GM12878 (cell line): Measurements from ENCODE around the gene OLA1. TPM values are rescaled to one million over a fixed set of nuclear protein-coding genes. Genes with fewer than 3 reads are reported as not detected.

Source experiments
- ATAC-seq: fragments of 200-7000 bp; cut with Tn5 transposase; 3 replicates; pipeline ENCODE4 v1.9.1; 2020; ENCODE audit warnings: mild to moderate bottlenecking, moderate library complexity
- BruUV-seq: library from RNA; stranded (reverse); fragments of 400-500 nt; replicated peaks from 2 replicates; lab custom pipeline; 2021; lab: Mats Ljungman, UMichigan
- CTCF ChIA-PET: fragments of 300-600 bp; sonication (Branson Sonifier 250); formaldehyde crosslinking; extraction: SDS; loops from one replicate; lab custom pipeline; 2021; ENCODE audit warnings: inconsistent platforms; lab: Yijun Ruan, JAX
- POLR2A ChIA-PET: fragments of 350-600 bp; formaldehyde crosslinking; extraction: SDS; loops from one replicate; lab custom pipeline; 2021; ENCODE audit warnings: inconsistent platforms; lab: Charles Lee
- RAD21 ChIA-PET: fragments of 300-600 bp; sonication (Branson Sonifier 250); formaldehyde crosslinking; loops from one replicate; lab custom pipeline; 2023; ENCODE audit warnings: antibody characterized with exemption; ENCODE audit not compliant: unreplicated experiment; lab: Charles Lee
- SMC1A ChIA-PET: fragments of 300-600 bp; sonication (Branson Sonifier 250); formaldehyde crosslinking; loops from one replicate; lab custom pipeline; 2023; ENCODE audit not compliant: unreplicated experiment, uncharacterized antibody; lab: Charles Lee
- DNase-seq: peaks from one replicate; pipeline ENCODE4 v3.0.0-alpha.2; 2011; ENCODE audit warnings: low read depth, low spot score
- FAIRE-seq: peaks from 3 replicates; lab custom pipeline; 2011; peaks lifted over from hg19 to GRCh38; lab: Jason Lieb, UNC
- H2AFZ ChIP-seq: 2 replicates; pipeline ENCODE4 v1.6.0; 2011; ENCODE audit warnings: low read depth, low read length, control low read depth; ENCODE audit not compliant: control insufficient read depth
- H3K27ac ChIP-seq: 2 replicates; pipeline ENCODE4 v1.5.1; 2011; ENCODE audit warnings: control low read depth; ENCODE audit not compliant: control insufficient read depth, insufficient read depth
- H3K27me3 ChIP-seq, 2 experiments: replicated peaks in 1 of 2; 2 replicates each; pipeline versions ENCODE4 v1.6.0 to v1.6.1; 2011; ENCODE audit warnings: low read length in 1 of 2; ENCODE audit not compliant: control insufficient read depth in 2 of 2, insufficient read depth in 2 of 2
- H3K36me3 ChIP-seq, 2 experiments: 2 replicates each; pipeline ENCODE4 v1.5.1; 2011; ENCODE audit warnings: low read length in 1 of 2; ENCODE audit not compliant: control insufficient read depth in 2 of 2, insufficient read depth in 2 of 2
- H3K4me1 ChIP-seq: 2 replicates; pipeline ENCODE4 v1.6.1; 2011; ENCODE audit warnings: mild to moderate bottlenecking, low read length, moderate library complexity, mixed read lengths; ENCODE audit not compliant: control insufficient read depth, insufficient read depth
- H3K4me2 ChIP-seq: 2 replicates; pipeline ENCODE4 v1.6.0; 2011; ENCODE audit warnings: control low read depth; ENCODE audit not compliant: control insufficient read depth, insufficient read depth
- H3K4me3 ChIP-seq: fragments of 200-600 bp; sonication (generic); 2 replicates; pipeline ENCODE4 v1.5.1; 2016
- H3K79me2 ChIP-seq: 2 replicates; pipeline ENCODE4 v1.6.0; 2011; ENCODE audit warnings: low read length; ENCODE audit not compliant: control insufficient read depth, insufficient read depth
- H3K9ac ChIP-seq: 2 replicates; pipeline ENCODE4 v1.8.0; 2011; ENCODE audit warnings: low read length, control low read depth, mixed read lengths; ENCODE audit not compliant: control insufficient read depth, insufficient read depth
- H3K9me3 ChIP-seq: replicated peaks from 3 replicates; pipeline ENCODE4 v1.5.1; 2011; ENCODE audit warnings: mild to moderate bottlenecking, low read length; ENCODE audit not compliant: control insufficient read depth, insufficient read depth
- H4K20me1 ChIP-seq: 2 replicates; pipeline ENCODE4 v1.6.0; 2011; ENCODE audit not compliant: control insufficient read depth, insufficient read depth
- CHD4 ChIP-seq: fragments of 200-600 bp; sonication (generic); IDR thresholded peaks from 2 replicates; pipeline ENCODE4 v1.6.1; 2016; ENCODE audit warnings: mild to moderate bottlenecking
- DPF2 ChIP-seq: fragments of 450-650 bp; IDR thresholded peaks from 2 replicates; pipeline ENCODE4 v1.6.1; 2017; ENCODE audit warnings: mild to moderate bottlenecking
- EP300 ChIP-seq, 2 experiments: fragments of 150-350 bp in 1 of 2; IDR thresholded peaks; 2 replicates each; pipeline ENCODE4 v1.6.1; 2011 to 2012; ENCODE audit warnings: low read depth in 2 of 2, low read length in 2 of 2, borderline replicate concordance in 1 of 2, improper control_type of control experiment in 1 of 2, inconsistent platforms in 1 of 2; ENCODE audit not compliant: control insufficient read depth in 1 of 2
- EZH2 ChIP-seq: IDR thresholded peaks from 2 replicates; pipeline ENCODE4 v1.6.1; 2012; ENCODE audit warnings: low read depth, mild to moderate bottlenecking, control low read depth, inconsistent platforms, low read length, borderline replicate concordance; ENCODE audit not compliant: control insufficient read depth
- NBN ChIP-seq: fragments of 450-650 bp; IDR thresholded peaks from 2 replicates; pipeline ENCODE4 v1.6.1; 2016
- SMC3 ChIP-seq: IDR thresholded peaks from 2 replicates; pipeline ENCODE4 v1.6.1; 2011; ENCODE audit warnings: low read length, improper control_type of control experiment, borderline replicate concordance
- TBL1XR1 ChIP-seq: IDR thresholded peaks from 2 replicates; pipeline ENCODE4 v1.6.1; 2012; ENCODE audit warnings: low read depth, low read length, improper control_type of control experiment
- ZZZ3 ChIP-seq: IDR thresholded peaks from 2 replicates; pipeline ENCODE4 v1.6.1; 2011; ENCODE audit warnings: low read depth; ENCODE audit not compliant: control insufficient read depth, insufficient read length
- WGBS: methylation state at CpG from one replicate; pipeline ENCODE4 v1.1.6; 2016; ENCODE audit warnings: low lambda C conversion rate; ENCODE audit not compliant: insufficient replicate concordance, insufficient coverage; ENCODE audit errors: missing lambda C conversion rate; 5-methylcytosine and 5-hydroxymethylcytosine counted together
- in situ Hi-C: fragments of 300-500 bp; cut with MboI; formaldehyde crosslinking; loops from 9 replicates; pipeline ENCODE4 v1.14.3; 2018; ENCODE audit warnings: mixed read lengths
- intact Hi-C: fragments of 100-400 bp; cut with micrococcal nuclease; formaldehyde crosslinking; loops from one replicate; pipeline ENCODE4 v1.14.2; 2022; ENCODE audit not compliant: unreplicated experiment
- polyA plus RNA-seq, 11 experiments: library from polyadenylated mRNA; depleted of rRNA in 4 of 11; unstranded in 6 of 11; stranded (reverse) in 5 of 11; fragments of >200 nt; fragmentation: Nextera tagmentation in 4 of 11; fragmentation: Illumina TruSeq in 1 of 11; extraction: Ambion mirVana in 4 of 11; extraction: Trizol in 1 of 11; gene quantifications; 1 replicate in 1 of 11; 2 replicates in 10 of 11; pipeline versions ENCODE4 v1.2.1 to v1.2.3, GENCODE V29; 2011 to 2016; ENCODE audit warnings: inconsistent platforms in 2 of 11, missing spikeins in 2 of 11, low read depth in 1 of 11
- total RNA-seq, 4 experiments: library from RNA; depleted of rRNA in 3 of 4; stranded (reverse); fragments of >200 nt in 3 of 4; fragmentation: Illumina TruSeq in 1 of 4; extraction: Trizol in 1 of 4; gene quantifications; 2 replicates each; pipeline versions ENCODE4 v1.2.1 to v1.2.3, GENCODE V29; 2013 to 2021
- TF ChIP-seq, protein P1 (sequence below): IDR thresholded peaks from 2 replicates; pipeline ENCODE4 v1.6.1; 2012; ENCODE audit warnings: low read length, inconsistent platforms

OLA1 gene
- total and polyA plus RNA-seq, 10 of the 15 experiments (the other 5 are each of a cell fraction or from before 2014, with no cell fraction given), result 107 to 238 (median 142) TPM

DNA sequence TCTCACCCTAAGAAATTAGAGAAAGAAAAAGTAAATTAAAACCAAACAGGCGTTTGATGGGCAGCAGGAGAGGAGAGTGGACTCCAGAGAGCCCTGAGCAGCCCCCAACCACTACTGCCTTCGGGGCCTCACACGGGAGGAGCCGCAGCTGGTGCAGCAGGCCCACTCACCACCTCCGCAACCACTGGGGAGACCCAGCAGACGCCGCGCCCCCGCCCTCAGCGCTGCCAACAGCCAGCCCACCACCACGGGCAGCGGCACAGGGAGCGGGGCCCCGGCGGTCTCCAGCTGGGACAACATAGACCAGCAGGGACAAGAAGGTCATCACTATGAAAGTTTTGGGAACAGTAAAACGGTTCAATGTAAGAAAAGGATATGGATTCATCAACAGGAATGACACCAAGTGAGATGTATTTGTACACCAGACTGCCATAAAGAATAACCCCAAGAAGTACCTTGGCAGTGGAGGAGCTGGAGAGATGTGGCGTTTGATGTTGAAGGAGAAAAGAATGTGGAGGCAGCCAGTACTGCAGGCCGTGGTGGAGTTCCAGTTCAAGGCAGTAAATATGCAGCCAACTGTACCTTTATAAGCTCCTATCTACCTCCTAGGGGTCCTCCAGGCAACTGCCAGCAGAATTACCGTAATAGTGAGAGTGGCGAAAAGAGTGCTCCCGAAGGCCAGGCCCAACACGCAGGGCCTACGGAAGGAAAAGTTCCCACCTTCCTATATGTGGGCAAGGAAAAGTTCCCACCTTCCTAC is 76.5 kb downstream of the OLA1 start:
- ChIA-PET CTCF (interaction anchor here (1.3 kb wide), 1 partner anchor 169 kb away, joined by 3 read pairs; no protein-coding TSS in a partner anchor), SMC1A (no interaction called here)
- in situ Hi-C loops, result no loop called here

More for the DNA sequence above, 76.5 kb downstream of the OLA1 start:
- H3K27ac ChIP-seq, result no peak overlapping the region
- DNase-seq, result no peak
- intact Hi-C loops, result no loop called here
- no peak overlapping the region for H3K4me2 ChIP-seq
- RAD21 ChIA-PET, result no interaction called here
- no peaks in the 10 kb centered on the region for H4K20me1 ChIP-seq
- no peak for FAIRE-seq
- H3K4me3 ChIP-seq, result no peak overlapping the region
- no peak for TF ChIP-seq TBL1XR1
- TF ChIP-seq ZZZ3, result no peak
- no peak for TF ChIP-seq NBN
- no peak for TF ChIP-seq SMC3
- no peak for TF ChIP-seq EZH2
- TF ChIP-seq, protein P1, sequence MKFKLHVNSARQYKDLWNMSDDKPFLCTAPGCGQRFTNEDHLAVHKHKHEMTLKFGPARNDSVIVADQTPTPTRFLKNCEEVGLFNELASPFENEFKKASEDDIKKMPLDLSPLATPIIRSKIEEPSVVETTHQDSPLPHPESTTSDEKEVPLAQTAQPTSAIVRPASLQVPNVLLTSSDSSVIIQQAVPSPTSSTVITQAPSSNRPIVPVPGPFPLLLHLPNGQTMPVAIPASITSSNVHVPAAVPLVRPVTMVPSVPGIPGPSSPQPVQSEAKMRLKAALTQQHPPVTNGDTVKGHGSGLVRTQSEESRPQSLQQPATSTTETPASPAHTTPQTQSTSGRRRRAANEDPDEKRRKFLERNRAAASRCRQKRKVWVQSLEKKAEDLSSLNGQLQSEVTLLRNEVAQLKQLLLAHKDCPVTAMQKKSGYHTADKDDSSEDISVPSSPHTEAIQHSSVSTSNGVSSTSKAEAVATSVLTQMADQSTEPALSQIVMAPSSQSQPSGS, result no peak
- TF ChIP-seq EP300 (IDR thresholded peaks at IDR 0.05; ENCODE audit: borderline replicate concordance in 1 of 2, control insufficient read depth in 1 of 2, low read depth in 2 of 2, low read length in 2 of 2), result no peak
- no peak for TF ChIP-seq CHD4
- TF ChIP-seq DPF2, result no peak
- H3K79me2 ChIP-seq, result peaks cover 6% of the 10 kb centered on the region
- no peak for ATAC-seq
- peaks cover 22% of the 10 kb centered on the region; the same call in 2 of the 3 replicates for H3K9me3 ChIP-seq
- POLR2A ChIA-PET, result no interaction called here
- no TSS peak for BruUV-seq
- H3K36me3 ChIP-seq, result peaks cover 7 to 11% of the 10 kb centered on the region in 2 experiments; a peak in 3 of 4 replicates
- no peaks in the 10 kb centered on the region for H3K4me1 ChIP-seq
- no peaks in the 10 kb centered on the region for H3K27me3 ChIP-seq
- H2AFZ ChIP-seq, result no peak overlapping the region
- 98% methylated on average over 22 of the region's 23 CpGs for WGBS
- H3K9ac ChIP-seq, result no peak overlapping the region
